ENCODE data around the gene MYO5A.
"Not testable (repeated sequence)": the region's sequence is repeated elsewhere in the genome, so short reads cannot be mapped to it uniquely, and the experiment has no call there.

Gene MYO5A

DNA sequence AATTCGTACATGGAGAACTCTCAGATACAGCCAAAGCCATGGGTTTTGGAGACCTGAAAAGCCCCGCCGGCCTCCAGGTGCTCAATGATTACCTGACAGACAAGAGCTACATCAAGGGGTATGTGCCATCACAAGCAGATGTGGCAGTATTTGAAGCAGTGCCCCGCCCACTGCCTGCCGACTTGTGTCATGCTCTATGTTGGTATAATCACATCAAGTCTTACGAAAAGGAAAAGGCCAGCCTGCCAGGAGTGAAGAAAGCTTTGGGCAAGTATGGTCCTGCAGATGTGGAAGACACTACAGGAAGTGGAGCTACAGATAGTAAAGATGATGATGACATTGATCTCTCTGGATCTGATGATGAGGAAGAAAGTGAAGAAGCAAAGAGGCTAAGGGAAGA lies 23.5 kb downstream of the MYO5A start:
- no peak for DNase-seq (ENCODE audit: low read depth)

DNA sequence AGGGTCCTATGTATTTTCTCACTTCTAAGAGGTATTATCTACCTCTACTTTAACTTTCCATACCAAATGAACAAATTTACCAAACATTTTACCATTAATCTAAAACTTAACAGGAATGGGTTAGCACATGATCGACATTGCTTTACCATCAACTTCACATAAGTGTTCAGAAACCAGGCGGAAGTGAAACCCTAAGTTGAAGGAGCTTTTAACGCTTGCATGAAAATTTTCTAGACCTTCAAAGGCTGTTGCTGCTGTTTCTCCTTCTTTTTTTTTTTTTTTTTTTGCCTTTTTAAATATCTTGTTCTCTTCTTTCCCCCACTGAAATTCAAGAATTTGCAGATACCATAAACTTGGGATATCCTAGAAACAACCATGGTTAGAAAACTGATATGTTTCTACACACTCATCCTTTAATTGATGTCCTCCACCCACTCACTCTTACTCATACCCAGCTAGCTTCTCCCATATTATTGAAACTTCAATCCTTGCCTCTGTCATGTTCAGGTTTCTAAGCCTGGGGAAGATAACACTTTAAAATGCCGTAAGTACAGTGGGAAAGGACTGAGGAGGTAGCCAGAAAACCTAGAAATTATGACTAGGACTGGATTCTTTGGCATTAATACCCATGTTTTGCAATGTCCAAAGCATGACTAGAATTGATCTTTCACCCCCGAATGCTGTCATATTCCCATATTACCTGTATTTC lies 24.7 kb downstream of the MYO5A start:
- DNase-seq (ENCODE audit: low read depth), result no peak

GRCh38 chr15:52502608-52503007 lies 26.1 kb downstream of the MYO5A start:
- DNase-seq (ENCODE audit: low read depth), result no peak

DNA sequence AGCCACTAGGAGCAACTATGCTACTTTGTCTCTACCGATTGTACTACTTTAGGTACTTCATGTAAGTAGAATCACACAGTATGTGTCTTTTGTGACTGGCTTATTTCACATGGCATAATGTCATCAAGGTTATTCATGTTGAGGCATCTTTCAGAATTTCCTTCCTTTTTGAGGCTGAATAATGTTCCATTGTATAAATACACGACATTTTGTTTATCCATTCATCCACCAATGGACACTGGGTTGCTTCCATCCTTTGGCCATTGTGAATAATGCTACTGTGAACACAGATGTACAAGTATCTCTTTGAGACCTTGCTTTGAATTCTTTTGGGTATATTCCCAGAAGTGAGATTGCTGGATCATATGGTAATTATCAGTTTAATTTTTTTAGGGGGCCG lies 29.2 kb downstream of the MYO5A start:
- DNase-seq (ENCODE audit: low read depth), result no peak

DNA sequence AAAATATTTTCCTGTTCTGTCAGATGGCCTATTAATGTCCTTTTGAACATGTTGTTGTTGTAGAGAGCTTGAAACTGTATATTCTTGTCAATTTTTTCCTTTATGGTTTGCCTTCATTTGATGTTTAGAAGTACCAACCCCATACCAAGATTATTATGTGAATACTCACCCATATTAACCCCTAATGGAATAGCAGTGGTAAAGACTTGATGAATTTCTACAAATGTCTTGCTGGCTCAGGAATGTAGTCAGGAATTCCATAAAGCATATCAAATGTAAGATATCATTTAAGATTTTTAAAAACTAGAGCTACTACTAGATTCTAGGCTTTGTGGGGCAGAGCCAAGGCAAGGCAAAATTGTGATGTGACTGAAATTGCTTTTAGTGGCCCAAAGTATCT lies 30.0 kb downstream of the MYO5A start:
- DNase-seq (ENCODE audit: low read depth), result no peak

DNA sequence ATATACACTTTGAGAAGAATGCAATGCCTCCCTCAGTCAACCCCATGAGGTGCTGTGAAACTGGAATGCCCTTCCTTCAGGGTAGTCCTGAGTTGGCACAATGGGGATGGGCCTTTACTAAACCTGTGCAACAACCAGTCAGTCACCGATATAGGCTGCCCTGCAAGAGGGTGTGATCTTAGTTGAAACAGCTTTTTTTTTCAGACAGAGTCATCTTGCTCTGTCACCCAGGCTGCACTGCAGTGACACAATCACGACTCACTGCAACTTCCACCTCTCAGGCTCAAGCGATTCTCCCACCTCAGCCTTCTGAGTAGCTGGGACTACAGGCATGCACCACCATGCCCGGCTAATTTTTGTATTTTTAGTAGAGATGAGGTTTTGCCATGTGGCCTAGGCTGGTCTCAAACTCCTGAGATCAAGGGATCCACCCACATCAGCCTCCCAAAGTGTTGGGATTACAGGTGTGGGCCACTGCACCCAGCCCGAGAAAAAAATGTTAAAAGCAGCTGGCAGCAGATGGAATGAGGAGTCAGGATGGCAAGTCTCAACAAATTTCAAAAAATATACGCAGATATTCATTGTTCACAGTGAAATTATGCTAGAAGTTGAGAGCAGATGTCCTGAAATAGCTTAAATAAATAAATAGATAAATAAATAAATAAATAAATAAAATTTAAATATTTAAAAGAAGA lies 31.8 kb downstream of the MYO5A start:
- DNase-seq (ENCODE audit: low read depth), result no peak

DNA sequence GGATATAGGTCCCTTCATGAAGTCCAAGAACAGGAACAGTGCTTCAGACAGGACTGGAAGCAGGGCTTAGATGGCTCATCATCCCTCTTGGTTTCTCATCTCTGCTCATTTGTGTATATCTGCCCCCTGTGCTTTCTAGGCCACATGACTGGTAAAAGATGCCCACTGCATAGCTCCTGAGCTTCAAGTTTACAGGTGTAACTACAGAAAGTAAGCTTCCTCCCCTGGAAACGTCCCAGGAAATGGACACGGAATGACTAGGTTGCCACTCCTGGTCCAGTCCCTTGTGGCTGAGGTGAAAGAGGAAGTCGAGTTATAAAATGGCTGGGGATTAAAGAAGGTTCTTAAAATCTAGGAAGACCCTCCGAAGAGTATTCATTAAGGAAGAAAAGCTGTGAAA lies 32.5 kb downstream of the MYO5A start:
- DNase-seq (ENCODE audit: low read depth), result no peak

- DNase-seq (ENCODE audit: low read depth), result no peak
These were observed 33.6 kb downstream of the MYO5A start for GRCh38 chr15:52495125-52495524.

GRCh38 chr15:52493968-52494367 lies 34.7 kb downstream of the MYO5A start:
- DNase-seq (ENCODE audit: low read depth), result no peak

DNA sequence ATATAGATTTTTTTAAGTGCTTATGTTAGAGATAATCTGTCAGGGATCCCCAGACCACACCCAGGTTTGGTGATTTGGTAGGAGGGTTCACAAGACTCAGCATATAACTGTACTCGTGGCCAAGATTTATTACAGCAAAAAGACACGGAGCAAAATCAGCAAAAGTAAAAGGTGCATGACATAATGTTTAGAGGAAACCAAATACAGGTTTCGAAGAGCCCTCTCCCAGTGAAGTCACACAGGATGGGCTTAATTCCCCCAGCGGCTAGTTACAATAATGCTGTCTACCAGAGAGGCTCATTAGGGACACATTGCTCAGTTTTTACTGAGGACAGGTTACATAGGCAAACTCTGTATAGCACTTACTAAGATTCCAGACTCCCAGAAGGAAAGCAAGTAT lies 36.5 kb downstream of the MYO5A start:
- DNase-seq (ENCODE audit: low read depth), result no peak

DNA sequence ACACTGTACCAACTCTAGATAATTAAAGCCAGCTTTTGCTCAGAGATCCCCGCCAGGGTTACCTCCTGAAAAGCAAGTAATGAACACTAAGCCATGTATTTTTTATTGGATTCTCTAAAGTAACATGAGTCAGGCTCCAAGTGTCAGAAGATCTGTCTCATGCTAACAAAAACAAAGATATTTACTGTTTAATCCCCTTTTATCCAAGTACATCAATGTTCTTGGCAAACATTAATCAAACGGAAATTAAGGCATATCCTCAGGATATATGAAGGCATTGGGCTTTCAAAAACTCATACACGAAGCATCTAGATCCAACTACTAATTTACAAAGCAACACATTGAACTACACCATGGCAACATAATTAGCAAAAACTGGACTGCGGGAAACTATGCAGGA lies 37.2 kb downstream of the MYO5A start:
- no peak for DNase-seq (ENCODE audit: low read depth)

GRCh38 chr15:52489430-52489829 lies 39.2 kb downstream of the MYO5A start:
- not testable (repeated sequence) for DNase-seq (ENCODE audit: low read depth)

- DNase-seq (ENCODE audit: low read depth), result no peak
These were observed 39.9 kb downstream of the MYO5A start for GRCh38 chr15:52488830-52489229.

DNA sequence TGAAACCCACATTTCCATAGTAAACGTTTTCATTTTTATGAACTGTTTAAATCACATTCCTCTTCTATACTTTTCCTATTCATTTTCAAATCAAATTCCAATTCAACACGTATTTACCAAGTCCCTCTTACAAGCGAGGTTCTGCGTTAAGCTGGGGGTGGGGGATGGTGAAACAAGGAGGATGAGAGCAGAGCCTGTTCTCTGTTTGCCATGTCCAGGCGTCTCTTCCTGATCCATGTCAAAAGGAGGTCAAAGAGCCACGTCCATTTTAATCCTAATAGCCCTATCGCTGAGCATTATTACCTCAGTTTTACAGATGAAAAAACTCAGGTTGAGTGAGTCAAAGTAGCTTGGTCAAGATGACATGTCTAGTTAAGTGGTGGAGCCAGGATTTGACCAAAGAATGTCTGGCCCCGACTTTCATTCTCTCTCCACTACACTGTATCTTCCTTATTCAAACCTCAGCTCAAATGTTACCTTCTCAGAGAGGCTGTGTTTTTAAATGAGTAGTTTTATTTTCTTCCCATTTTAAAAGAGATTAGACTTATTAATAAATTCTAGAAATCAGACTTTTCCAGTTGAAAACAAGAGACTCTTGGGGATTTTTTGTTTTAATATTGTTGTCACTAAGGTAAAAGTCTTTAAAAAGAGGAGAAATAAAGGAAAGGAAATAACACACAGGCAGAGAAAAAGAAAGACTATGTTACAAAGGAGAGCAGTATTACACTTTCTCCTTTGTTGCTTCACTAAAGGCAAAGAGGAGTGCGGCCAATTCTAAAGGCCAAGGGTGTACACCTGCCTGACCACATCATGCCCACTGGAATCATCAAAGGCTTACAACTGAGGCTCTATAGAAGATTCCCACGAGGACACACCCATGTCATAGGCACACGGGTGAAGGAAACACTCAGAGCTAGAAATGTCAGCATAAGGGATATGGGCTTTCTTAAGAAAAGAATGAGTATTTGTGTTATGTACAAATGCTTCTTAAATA lies 42.4 kb downstream of the MYO5A start:
- DNase-seq (ENCODE audit: low read depth), result no peak

DNA sequence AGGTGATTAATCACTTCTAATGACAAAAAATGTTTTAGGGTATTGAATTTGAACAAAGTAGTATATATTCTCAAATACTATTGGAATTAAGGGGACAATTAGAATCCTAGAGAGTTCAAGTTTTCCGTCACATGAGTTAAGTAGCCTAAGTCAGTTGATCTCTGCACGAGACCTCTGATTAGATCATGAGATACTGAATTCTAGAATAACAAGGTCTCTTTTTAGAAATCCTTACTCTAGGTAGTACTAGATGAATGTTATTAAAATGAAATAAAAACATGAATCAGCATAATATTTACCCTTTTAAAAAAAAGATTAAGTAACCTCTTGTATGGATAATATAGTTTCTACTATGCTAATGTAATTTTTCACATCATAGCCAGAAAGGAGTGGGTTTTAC lies 43.4 kb downstream of the MYO5A start:
- DNase-seq (ENCODE audit: low read depth), result no peak

DNA sequence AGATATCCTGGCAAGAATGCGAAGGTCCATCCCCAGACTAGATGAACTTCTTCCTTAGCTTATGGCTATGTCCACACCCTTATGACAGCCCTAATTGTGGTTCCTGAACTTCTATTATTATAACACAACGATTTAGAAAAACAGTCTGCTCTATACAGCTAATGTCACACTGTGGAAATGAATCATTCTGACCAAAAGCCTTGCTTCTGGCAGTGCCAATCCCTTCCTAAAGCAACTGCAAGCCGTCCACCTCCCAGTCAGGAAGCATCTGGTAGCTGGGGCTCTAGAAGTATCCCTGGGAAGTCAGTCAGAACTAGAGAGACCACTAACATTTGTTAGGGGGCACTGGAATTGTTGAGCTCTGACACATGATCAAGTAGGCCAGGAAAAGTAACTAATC lies 45.0 kb downstream of the MYO5A start:
- peak; percentile 35 for DNase-seq (ENCODE audit: low read depth)

DNA sequence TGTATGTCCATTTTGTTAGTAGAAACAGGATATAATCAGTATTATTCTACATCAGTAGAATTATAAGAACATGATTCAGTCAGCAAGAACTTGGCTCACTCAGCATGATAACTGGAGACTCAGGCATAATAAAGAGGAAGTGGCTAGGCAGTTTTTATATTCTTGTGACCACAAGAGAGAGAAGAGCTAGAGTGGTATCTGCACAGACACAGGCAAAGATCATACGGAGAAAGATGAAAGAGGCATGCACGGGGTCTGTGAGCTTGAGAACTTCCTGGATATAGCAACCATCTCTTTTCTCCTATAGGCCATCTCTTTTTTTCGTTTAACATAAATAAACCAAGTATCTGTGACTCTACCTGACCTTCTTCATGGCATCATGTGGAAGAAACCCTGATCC lies 46.8 kb downstream of the MYO5A start:
- DNase-seq (ENCODE audit: low read depth), result peak; percentile 82

- no peak for DNase-seq (ENCODE audit: low read depth)
These were observed 47.7 kb downstream of the MYO5A start for GRCh38 chr15:52480990-52481389.

GRCh38 chr15:52466716-52467115 lies 62.0 kb downstream of the MYO5A start:
- no peak for DNase-seq (ENCODE audit: low read depth)

DNA sequence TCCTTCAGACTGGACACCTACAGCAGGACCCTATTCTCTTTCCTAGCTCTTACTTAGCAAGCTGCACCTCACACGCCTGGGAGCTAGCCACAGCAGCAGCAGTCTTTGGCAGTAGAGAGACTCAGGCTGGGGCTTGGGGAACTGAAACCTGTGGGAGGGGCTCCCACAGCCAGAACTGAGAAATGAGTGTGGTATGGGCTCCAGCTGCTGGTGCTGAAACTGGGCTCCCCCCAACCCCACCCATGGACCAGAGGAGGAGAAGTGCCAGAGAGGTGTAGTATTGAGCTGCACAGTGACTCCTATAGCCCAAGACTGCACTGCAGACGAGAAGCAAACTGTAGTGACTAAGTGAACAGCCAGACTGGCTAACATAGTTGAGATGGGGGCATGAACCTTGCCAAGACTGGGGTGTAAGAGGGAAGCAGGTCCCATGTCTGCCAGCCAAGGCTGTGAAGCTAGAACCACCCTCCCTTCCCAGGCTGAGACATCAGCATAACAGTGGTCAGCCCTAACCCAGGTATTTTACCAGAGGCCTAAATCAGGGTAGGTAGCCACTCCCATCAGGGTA lies 62.5 kb downstream of the MYO5A start:
- DNase-seq (ENCODE audit: low read depth), result no peak

DNA sequence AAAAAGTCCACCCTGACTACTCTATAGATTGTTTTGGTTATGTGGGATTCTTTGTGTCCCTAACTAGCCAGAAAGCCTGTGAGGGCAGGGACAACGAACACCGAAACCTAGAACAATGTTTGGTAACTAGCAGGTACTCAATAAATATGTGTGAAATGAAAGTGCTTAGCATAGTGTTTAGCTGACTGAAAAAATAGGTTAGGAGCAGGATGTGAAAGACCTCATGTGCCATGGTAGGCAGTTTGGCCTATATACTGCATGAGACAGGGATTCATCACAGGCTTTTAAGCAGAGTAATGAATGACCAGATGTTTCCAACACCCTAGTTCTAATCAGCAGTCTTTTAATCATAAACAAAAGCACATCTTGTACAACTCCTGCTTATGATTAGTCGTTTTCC lies 64.2 kb downstream of the MYO5A start:
- DNase-seq (ENCODE audit: low read depth), result no peak

- DNase-seq (ENCODE audit: low read depth), result no peak
These were observed 64.6 kb downstream of the MYO5A start for GRCh38 chr15:52464040-52464439.

All from non-pigmented ciliary epithelial cell (primary cell).